Activated CD4-positive, alpha-beta T cell treated with anti-CD3 and anti-CD28 coated beads for 36 hours (primary cell): ENCODE results near the gene DUSP3. TPM values are rescaled to one million over a fixed set of nuclear protein-coding genes. Genes with fewer than 3 reads are reported as not detected.

Experiments
- ATAC-seq: fragments of 200-7000 bp; cut with Tn5 transposase; one replicate; pipeline ENCODE4 v1.10.0; 2021; ENCODE audit warnings: mild to moderate bottlenecking, moderate library complexity
- CTCF ChIA-PET: fragments of 350-600 bp; sonication (Branson Sonifier 250); formaldehyde crosslinking; loops from one replicate; lab custom pipeline; 2021; ENCODE audit warnings: antibody characterized with exemption; lab: Charles Lee
- POLR2A ChIA-PET: fragments of 350-600 bp; sonication (Branson Sonifier 250); formaldehyde crosslinking; loops from one replicate; lab custom pipeline; 2021; ENCODE audit warnings: antibody characterized with exemption, inconsistent platforms; lab: Charles Lee
- DNase-seq: peaks from one replicate; pipeline ENCODE4 v3.0.0-alpha.2; 2020
- H3K27ac Mint-ChIP-seq: one replicate; pipeline ENCODE4 v1.8.0; 2021; ENCODE audit warnings: mixed read lengths
- H3K27me3 Mint-ChIP-seq: one replicate; pipeline ENCODE4 v1.8.0; 2021; ENCODE audit warnings: mixed read lengths
- H3K36me3 Mint-ChIP-seq: one replicate; pipeline ENCODE4 v1.8.0; 2021; ENCODE audit warnings: low read depth, mixed read lengths
- H3K4me1 Mint-ChIP-seq: one replicate; pipeline ENCODE4 v1.8.0; 2021; ENCODE audit warnings: mixed read lengths
- H3K4me3 Mint-ChIP-seq: one replicate; pipeline ENCODE4 v1.8.0; 2021; ENCODE audit warnings: mild to moderate bottlenecking, moderate library complexity, mixed read lengths
- H3K9me3 Mint-ChIP-seq: one replicate; pipeline ENCODE4 v1.8.0; 2021; ENCODE audit warnings: low read depth, mixed read lengths
- intact Hi-C, 2 experiments: fragments of 100-400 bp; cut with DNase I in 1 of 2; cut with micrococcal nuclease in 1 of 2; formaldehyde crosslinking; loops; one replicate each; pipeline versions ENCODE4 v1.14.2 to v1.15.1; 2022 to 2024; cut with DNase I, micrococcal nuclease
- total RNA-seq, 2 experiments: library from RNA; stranded (reverse); gene quantifications; one replicate each; pipeline ENCODE4 v1.2.3, GENCODE V29; 2021

The DUSP3 gene
- total RNA-seq, 2 experiments from 2014 or later, result 23.4 to 24.8 TPM

GRCh38 chr17:43780135-43780534 is 1.4 kb upstream of the DUSP3 start, which contains the start of gene CFAP97D1:
TSS of gene CFAP97D1 (plus strand) at chr17:43780435. CDS start at chr17:43780463, 28 bp downstream.
- intact Hi-C loops, result loop anchor here in 1 of 2 experiments (5.0 kb wide), 1 partner anchor 52 kb away; the partner anchor contains the start of gene MPP3
- H3K9me3 Mint-ChIP-seq, result no peaks in the 10 kb centered on the region
- ATAC-seq (no peak), DNase-seq (no peak)
- peak within 1 kb of the TSS; percentile 77 for H3K4me3 Mint-ChIP-seq
- no peaks in the 10 kb centered on the region for H3K36me3 Mint-ChIP-seq
- H3K27me3 Mint-ChIP-seq, result peaks cover 31% of the 10 kb centered on the region
- CTCF ChIA-PET, result interaction anchor here (0.7 to 1.4 kb wide), 3 partner anchors 13 to 149 kb away, joined by 4 to 5 read pairs (median 5); no protein-coding TSS in a partner anchor
- H3K4me1 Mint-ChIP-seq, result peaks cover 12% of the 10 kb centered on the region
- POLR2A ChIA-PET, result no interaction called here
- H3K27ac Mint-ChIP-seq, result no peak within 1 kb of the TSS

GRCh38 chr17:43779145-43780125 is 658 bp upstream of the DUSP3 start:
- DNase-seq, result no peak
- peak; percentile 40 for ATAC-seq
- no peak overlapping the region for H3K27ac Mint-ChIP-seq
- ChIA-PET CTCF (interaction anchor here (0.6 to 1.4 kb wide), 3 partner anchors 12 to 67 kb away, joined by 3 to 7 read pairs (median 5); no protein-coding TSS in a partner anchor), POLR2A (interaction anchor here (0.6 kb wide), 1 partner anchor 26 kb away, joined by 4 read pairs; no protein-coding TSS in a partner anchor)
- intact Hi-C loops, result loop anchor here (1.0 to 5.0 kb wide), 11 partner anchors 53 to 1273 kb away; partner anchors contain the start of genes MPP3 (in 2 of the 2), DCAKD (in 1 of the 2), ETV4 (in 1 of the 2) and G6PC3 (in 1 of the 2)
- H3K9me3 Mint-ChIP-seq, result no peaks in the 10 kb centered on the region
- peaks cover 6% of the 10 kb centered on the region for H3K36me3 Mint-ChIP-seq
- peaks cover 9% of the 10 kb centered on the region for H3K4me1 Mint-ChIP-seq
- peaks cover 26% of the 10 kb centered on the region for H3K27me3 Mint-ChIP-seq
- H3K4me3 Mint-ChIP-seq, result peak overlapping the region; percentile 77

GRCh38 chr17:43774304-43775250 is 4.2 kb downstream of the DUSP3 start:
- DNase-seq (no peak), ATAC-seq (no peak)
- intact Hi-C loops, result loop anchor here in 1 of 2 experiments (5.0 kb wide), 3 partner anchors 298 to 1278 kb away; partner anchors contain the start of genes DCAKD and G6PC3
- H3K4me1 Mint-ChIP-seq, result peaks cover 7% of the 10 kb centered on the region
- POLR2A ChIA-PET, result no interaction called here
- H3K4me3 Mint-ChIP-seq, result no peak overlapping the region
- H3K27ac Mint-ChIP-seq, result no peak overlapping the region
- no peaks in the 10 kb centered on the region for H3K9me3 Mint-ChIP-seq
- H3K36me3 Mint-ChIP-seq, result peaks cover 30% of the 10 kb centered on the region
- no peaks in the 10 kb centered on the region for H3K27me3 Mint-ChIP-seq
- CTCF ChIA-PET, result interaction anchor here (2.0 to 2.7 kb wide), 2 partner anchors 8 to 80 kb away, joined by 8 to 28 read pairs; no protein-coding TSS in a partner anchor

GRCh38 chr17:43772877-43773648 is 5.7 kb downstream of the DUSP3 start:
- Mint-ChIP-seq H3K27me3 (no peaks in the 10 kb centered on the region), H3K36me3 (peaks cover 37% of the 10 kb centered on the region), H3K4me3 (no peak overlapping the region), H3K9me3 (no peaks in the 10 kb centered on the region), H3K27ac (no peak overlapping the region), H3K4me1 (peaks cover 4% of the 10 kb centered on the region)
- DNase-seq (no peak), ATAC-seq (no peak)
- intact Hi-C loops, result no loop called here
- CTCF ChIA-PET, result interaction anchor here (0.8 to 2.0 kb wide), 5 partner anchors 12 to 79 kb away, joined by 3 to 8 read pairs (median 4); no protein-coding TSS in a partner anchor
- POLR2A ChIA-PET, result no interaction called here

GRCh38 chr17:43771463-43771862 is 7.3 kb downstream of the DUSP3 start:
- intact Hi-C loops, result no loop called here
- no peak for DNase-seq
- no peak for ATAC-seq
- POLR2A ChIA-PET, result no interaction called here
- no peaks in the 10 kb centered on the region for H3K4me1 Mint-ChIP-seq
- H3K4me3 Mint-ChIP-seq, result no peak overlapping the region
- peaks cover 37% of the 10 kb centered on the region for H3K36me3 Mint-ChIP-seq
- H3K9me3 Mint-ChIP-seq, result no peaks in the 10 kb centered on the region
- no peaks in the 10 kb centered on the region for H3K27me3 Mint-ChIP-seq
- no peak overlapping the region for H3K27ac Mint-ChIP-seq
- CTCF ChIA-PET, result interaction anchor here (0.7 kb wide), 1 partner anchor 80 kb away, joined by 3 read pairs; no protein-coding TSS in a partner anchor

GRCh38 chr17:43770957-43771356 is 7.8 kb downstream of the DUSP3 start:
- Mint-ChIP-seq H3K4me3 (no peak overlapping the region), H3K4me1 (no peaks in the 10 kb centered on the region), H3K27me3 (no peaks in the 10 kb centered on the region), H3K27ac (no peak overlapping the region), H3K36me3 (peaks cover 41% of the 10 kb centered on the region), H3K9me3 (no peaks in the 10 kb centered on the region)
- intact Hi-C loops, result no loop called here
- ChIA-PET POLR2A (no interaction called here), CTCF (interaction anchor here (19.2 kb wide), 1 partner anchor 74 kb away, joined by 473 read pairs; no protein-coding TSS in a partner anchor)
- DNase-seq, result no peak
- ATAC-seq, result no peak

- ChIA-PET CTCF (interaction anchor here (0.7 to 19.2 kb wide), 4 partner anchors 18 to 207 kb away, joined by 3 to 473 read pairs (median 4); no protein-coding TSS in a partner anchor), POLR2A (no interaction called here)
- H3K27ac Mint-ChIP-seq, result no peak overlapping the region
- peaks cover 39% of the 10 kb centered on the region for H3K36me3 Mint-ChIP-seq
- H3K4me3 Mint-ChIP-seq, result no peak overlapping the region
- intact Hi-C loops, result no loop called here
- H3K27me3 Mint-ChIP-seq, result no peaks in the 10 kb centered on the region
- no peaks in the 10 kb centered on the region for H3K9me3 Mint-ChIP-seq
- ATAC-seq, result no peak
- DNase-seq, result no peak
- H3K4me1 Mint-ChIP-seq, result no peaks in the 10 kb centered on the region
Measured at GRCh38 chr17:43769859-43770258, 8.9 kb downstream of the DUSP3 start.

GRCh38 chr17:43769426-43769825 is 9.4 kb downstream of the DUSP3 start:
- DNase-seq (no peak), ATAC-seq (no peak)
- no peak overlapping the region for H3K27ac Mint-ChIP-seq
- ChIA-PET CTCF (interaction anchor here (0.6 to 19.2 kb wide), 4 partner anchors 11 to 99 kb away, joined by 3 to 473 read pairs (median 4); no protein-coding TSS in a partner anchor), POLR2A (interaction anchor here (0.6 kb wide), 1 partner anchor 336 kb away, joined by 8 read pairs; no protein-coding TSS in a partner anchor)
- H3K9me3 Mint-ChIP-seq, result no peaks in the 10 kb centered on the region
- intact Hi-C loops, result no loop called here
- no peaks in the 10 kb centered on the region for H3K4me1 Mint-ChIP-seq
- H3K4me3 Mint-ChIP-seq, result no peak overlapping the region
- peaks cover 35% of the 10 kb centered on the region for H3K36me3 Mint-ChIP-seq
- H3K27me3 Mint-ChIP-seq, result no peaks in the 10 kb centered on the region

GRCh38 chr17:43768943-43769342 is 9.8 kb downstream of the DUSP3 start:
- no peaks in the 10 kb centered on the region for H3K27me3 Mint-ChIP-seq
- CTCF ChIA-PET, result interaction anchor here (0.6 to 19.2 kb wide), 3 partner anchors 12 to 72 kb away, joined by 3 to 473 read pairs (median 4); no protein-coding TSS in a partner anchor
- H3K4me1 Mint-ChIP-seq, result no peaks in the 10 kb centered on the region
- H3K27ac Mint-ChIP-seq, result no peak overlapping the region
- H3K9me3 Mint-ChIP-seq, result no peaks in the 10 kb centered on the region
- POLR2A ChIA-PET, result interaction anchor here (0.6 kb wide), 1 partner anchor 336 kb away, joined by 8 read pairs; no protein-coding TSS in a partner anchor
- intact Hi-C loops, result no loop called here
- DNase-seq, result no peak
- no peak overlapping the region for H3K4me3 Mint-ChIP-seq
- peaks cover 31% of the 10 kb centered on the region for H3K36me3 Mint-ChIP-seq
- no peak for ATAC-seq

- ATAC-seq, result no peak
- H3K4me1 Mint-ChIP-seq, result no peaks in the 10 kb centered on the region
- H3K27ac Mint-ChIP-seq, result no peak overlapping the region
- CTCF ChIA-PET, result interaction anchor here (0.5 to 19.2 kb wide), 3 partner anchors 12 to 646 kb away, joined by 3 to 473 read pairs (median 5); partner anchors contain the start of gene CFAP97D1
- H3K9me3 Mint-ChIP-seq, result no peaks in the 10 kb centered on the region
- intact Hi-C loops, result no loop called here
- DNase-seq, result no peak
- no peaks in the 10 kb centered on the region for H3K27me3 Mint-ChIP-seq
- POLR2A ChIA-PET, result no interaction called here
- H3K36me3 Mint-ChIP-seq, result peaks cover 28% of the 10 kb centered on the region
- H3K4me3 Mint-ChIP-seq, result no peak overlapping the region
Measured at GRCh38 chr17:43768382-43768781, 10.4 kb downstream of the DUSP3 start.
